ENCODE measurements around the gene FAM200B. TPM values are rescaled to one million over a fixed set of nuclear protein-coding genes. Genes with fewer than 3 reads are reported as not detected.

The FAM200B gene
- total and polyA plus RNA-seq, 2 experiments from 2014 or later = 34.4 to 88.0 TPM

DNA sequence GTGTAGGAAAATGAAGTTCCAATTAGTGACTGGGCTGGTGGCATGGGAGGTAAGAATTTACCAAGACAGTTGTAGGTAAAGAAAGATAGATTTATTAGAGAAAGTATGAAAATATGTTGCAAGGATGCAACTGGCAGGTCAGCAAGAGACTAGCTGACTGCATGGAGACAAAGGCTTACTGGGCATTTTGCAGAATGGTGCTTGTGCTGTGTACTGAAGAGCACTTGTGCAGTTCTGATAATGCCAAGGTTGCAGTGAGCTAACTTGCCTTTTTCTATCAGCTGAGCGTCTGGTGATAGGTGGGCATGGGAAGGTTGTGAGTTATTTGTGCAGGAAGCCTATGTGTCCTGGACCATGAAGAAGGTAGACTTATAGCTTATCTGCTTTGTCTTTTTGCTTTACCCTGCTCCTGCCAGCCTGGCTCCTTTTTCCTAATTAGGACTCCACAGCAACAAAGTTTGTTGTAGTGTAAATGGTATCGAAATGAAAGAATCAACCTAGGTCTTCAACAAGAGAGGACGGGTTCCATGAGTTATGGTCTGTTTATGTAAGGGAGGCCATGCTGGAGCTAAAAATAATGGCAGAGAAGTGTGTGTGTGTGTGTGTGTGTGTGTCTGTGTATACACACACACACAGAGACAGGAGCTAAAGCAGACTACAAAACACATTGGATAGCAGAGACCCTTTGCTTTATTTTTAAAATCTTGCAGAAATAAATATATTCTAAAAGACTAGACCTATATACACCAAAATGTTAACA, 36.2 kb downstream of the FAM200B start:
- no peaks in the 10 kb centered on the region for H3F3A ChIP-seq (replicated peaks; ENCODE audit: low read depth)
- Mint-ChIP-seq H3K36me3 (ENCODE audit: low read depth) (no peaks in the 10 kb centered on the region), H3K4me1 (peaks cover 8% of the 10 kb centered on the region; the same call in 2 of the 3 replicates), H3K4me3 (no peak overlapping the region), H3K27me3 (ENCODE audit: insufficient read depth, low read depth, poor library complexity) (no peaks in the 10 kb centered on the region), H3K9me3 (no peaks in the 10 kb centered on the region), H3K27ac (no peak overlapping the region)
- H3K4me2 ChIP-seq = no peak overlapping the region
- no peak overlapping the region for H3K4me3 ChIP-seq
- H3K27me3 ChIP-seq (ENCODE audit: insufficient read depth) = no peaks in the 10 kb centered on the region
- no peaks in the 10 kb centered on the region for H3K36me3 ChIP-seq (ENCODE audit: insufficient read depth)
- TF ChIP-seq ZNF114 (CRISPR knock-in tag; IDR thresholded peaks at IDR 0.05) (no peak), STAT1 (IDR thresholded peaks at IDR 0.05; ENCODE audit: unreplicated experiment) (no peak), ZNF331 (CRISPR knock-in tag; IDR thresholded peaks at IDR 0.05; ENCODE audit: low read depth) (no peak), CREB1 (CRISPR knock-in tag; IDR thresholded peaks at IDR 0.05; ENCODE audit: low read depth) (no peak), EZH2phosphoT487 (IDR thresholded peaks at IDR 0.05; ENCODE audit: unreplicated experiment) (no peak), POLR2AphosphoS5 (IDR thresholded peaks at IDR 0.05; ENCODE audit: low read depth) (no peak), NANOG (IDR thresholded peaks at IDR 0.05; ENCODE audit: borderline replicate concordance) (no peak)
- TF ChIP-seq, protein P1, sequence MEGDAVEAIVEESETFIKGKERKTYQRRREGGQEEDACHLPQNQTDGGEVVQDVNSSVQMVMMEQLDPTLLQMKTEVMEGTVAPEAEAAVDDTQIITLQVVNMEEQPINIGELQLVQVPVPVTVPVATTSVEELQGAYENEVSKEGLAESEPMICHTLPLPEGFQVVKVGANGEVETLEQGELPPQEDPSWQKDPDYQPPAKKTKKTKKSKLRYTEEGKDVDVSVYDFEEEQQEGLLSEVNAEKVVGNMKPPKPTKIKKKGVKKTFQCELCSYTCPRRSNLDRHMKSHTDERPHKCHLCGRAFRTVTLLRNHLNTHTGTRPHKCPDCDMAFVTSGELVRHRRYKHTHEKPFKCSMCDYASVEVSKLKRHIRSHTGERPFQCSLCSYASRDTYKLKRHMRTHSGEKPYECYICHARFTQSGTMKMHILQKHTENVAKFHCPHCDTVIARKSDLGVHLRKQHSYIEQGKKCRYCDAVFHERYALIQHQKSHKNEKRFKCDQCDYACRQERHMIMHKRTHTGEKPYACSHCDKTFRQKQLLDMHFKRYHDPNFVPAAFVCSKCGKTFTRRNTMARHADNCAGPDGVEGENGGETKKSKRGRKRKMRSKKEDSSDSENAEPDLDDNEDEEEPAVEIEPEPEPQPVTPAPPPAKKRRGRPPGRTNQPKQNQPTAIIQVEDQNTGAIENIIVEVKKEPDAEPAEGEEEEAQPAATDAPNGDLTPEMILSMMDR (conservative IDR thresholded peaks at IDR 0.05; ENCODE audit: low read depth in 2 of 2) = no peak
- no peak overlapping the region for H3K27ac ChIP-seq (ENCODE audit: low read depth)
- H2AFZ ChIP-seq = no peak overlapping the region
- no peak for ATAC-seq
- no peaks in the 10 kb centered on the region for H3K79me2 ChIP-seq (replicated peaks; ENCODE audit: insufficient read depth)
- no peak for DNase-seq (ENCODE audit: low spot score)
- no peaks in the 10 kb centered on the region for H3K4me1 ChIP-seq (ENCODE audit: insufficient read depth)
- H3K9me2 ChIP-seq (ENCODE audit: insufficient read depth) = no peaks in the 10 kb centered on the region
- no peaks in the 10 kb centered on the region for H4K20me1 ChIP-seq (replicated peaks; ENCODE audit: insufficient read depth)

DNA sequence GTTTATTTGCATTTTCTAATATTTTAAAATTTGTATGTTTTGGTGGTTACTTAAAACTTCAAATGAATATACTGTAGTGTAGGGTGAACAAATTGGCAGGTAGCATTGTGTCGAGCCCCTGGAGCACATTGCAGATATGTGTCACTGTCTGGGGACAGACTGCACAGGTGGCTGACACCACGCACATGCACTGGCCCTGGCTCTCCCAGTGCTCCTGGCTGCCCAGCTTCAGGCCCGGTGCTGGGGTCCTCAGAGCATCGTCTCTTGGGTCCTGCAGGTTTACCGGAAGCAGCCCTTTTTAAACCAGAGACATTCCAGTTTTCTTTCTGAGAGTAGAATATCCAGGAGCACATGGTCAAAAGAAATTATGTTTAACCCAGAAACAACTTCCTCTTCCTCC, 36.8 kb downstream of the FAM200B start:
- H3K27ac Mint-ChIP-seq = no peak overlapping the region
- Histone ChIP-seq H3F3A (replicated peaks; ENCODE audit: low read depth) (no peaks in the 10 kb centered on the region), H2AFZ (no peak overlapping the region)
- TF ChIP-seq, protein P2, sequence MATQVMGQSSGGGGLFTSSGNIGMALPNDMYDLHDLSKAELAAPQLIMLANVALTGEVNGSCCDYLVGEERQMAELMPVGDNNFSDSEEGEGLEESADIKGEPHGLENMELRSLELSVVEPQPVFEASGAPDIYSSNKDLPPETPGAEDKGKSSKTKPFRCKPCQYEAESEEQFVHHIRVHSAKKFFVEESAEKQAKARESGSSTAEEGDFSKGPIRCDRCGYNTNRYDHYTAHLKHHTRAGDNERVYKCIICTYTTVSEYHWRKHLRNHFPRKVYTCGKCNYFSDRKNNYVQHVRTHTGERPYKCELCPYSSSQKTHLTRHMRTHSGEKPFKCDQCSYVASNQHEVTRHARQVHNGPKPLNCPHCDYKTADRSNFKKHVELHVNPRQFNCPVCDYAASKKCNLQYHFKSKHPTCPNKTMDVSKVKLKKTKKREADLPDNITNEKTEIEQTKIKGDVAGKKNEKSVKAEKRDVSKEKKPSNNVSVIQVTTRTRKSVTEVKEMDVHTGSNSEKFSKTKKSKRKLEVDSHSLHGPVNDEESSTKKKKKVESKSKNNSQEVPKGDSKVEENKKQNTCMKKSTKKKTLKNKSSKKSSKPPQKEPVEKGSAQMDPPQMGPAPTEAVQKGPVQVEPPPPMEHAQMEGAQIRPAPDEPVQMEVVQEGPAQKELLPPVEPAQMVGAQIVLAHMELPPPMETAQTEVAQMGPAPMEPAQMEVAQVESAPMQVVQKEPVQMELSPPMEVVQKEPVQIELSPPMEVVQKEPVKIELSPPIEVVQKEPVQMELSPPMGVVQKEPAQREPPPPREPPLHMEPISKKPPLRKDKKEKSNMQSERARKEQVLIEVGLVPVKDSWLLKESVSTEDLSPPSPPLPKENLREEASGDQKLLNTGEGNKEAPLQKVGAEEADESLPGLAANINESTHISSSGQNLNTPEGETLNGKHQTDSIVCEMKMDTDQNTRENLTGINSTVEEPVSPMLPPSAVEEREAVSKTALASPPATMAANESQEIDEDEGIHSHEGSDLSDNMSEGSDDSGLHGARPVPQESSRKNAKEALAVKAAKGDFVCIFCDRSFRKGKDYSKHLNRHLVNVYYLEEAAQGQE (IDR thresholded peaks at IDR 0.05; ENCODE audit: unreplicated experiment) = no peak
- TF ChIP-seq ZNF114 (CRISPR knock-in tag; IDR thresholded peaks at IDR 0.05) (no peak), CREB1 (CRISPR knock-in tag; IDR thresholded peaks at IDR 0.05; ENCODE audit: low read depth) (no peak)
- TF ChIP-seq, protein P3, sequence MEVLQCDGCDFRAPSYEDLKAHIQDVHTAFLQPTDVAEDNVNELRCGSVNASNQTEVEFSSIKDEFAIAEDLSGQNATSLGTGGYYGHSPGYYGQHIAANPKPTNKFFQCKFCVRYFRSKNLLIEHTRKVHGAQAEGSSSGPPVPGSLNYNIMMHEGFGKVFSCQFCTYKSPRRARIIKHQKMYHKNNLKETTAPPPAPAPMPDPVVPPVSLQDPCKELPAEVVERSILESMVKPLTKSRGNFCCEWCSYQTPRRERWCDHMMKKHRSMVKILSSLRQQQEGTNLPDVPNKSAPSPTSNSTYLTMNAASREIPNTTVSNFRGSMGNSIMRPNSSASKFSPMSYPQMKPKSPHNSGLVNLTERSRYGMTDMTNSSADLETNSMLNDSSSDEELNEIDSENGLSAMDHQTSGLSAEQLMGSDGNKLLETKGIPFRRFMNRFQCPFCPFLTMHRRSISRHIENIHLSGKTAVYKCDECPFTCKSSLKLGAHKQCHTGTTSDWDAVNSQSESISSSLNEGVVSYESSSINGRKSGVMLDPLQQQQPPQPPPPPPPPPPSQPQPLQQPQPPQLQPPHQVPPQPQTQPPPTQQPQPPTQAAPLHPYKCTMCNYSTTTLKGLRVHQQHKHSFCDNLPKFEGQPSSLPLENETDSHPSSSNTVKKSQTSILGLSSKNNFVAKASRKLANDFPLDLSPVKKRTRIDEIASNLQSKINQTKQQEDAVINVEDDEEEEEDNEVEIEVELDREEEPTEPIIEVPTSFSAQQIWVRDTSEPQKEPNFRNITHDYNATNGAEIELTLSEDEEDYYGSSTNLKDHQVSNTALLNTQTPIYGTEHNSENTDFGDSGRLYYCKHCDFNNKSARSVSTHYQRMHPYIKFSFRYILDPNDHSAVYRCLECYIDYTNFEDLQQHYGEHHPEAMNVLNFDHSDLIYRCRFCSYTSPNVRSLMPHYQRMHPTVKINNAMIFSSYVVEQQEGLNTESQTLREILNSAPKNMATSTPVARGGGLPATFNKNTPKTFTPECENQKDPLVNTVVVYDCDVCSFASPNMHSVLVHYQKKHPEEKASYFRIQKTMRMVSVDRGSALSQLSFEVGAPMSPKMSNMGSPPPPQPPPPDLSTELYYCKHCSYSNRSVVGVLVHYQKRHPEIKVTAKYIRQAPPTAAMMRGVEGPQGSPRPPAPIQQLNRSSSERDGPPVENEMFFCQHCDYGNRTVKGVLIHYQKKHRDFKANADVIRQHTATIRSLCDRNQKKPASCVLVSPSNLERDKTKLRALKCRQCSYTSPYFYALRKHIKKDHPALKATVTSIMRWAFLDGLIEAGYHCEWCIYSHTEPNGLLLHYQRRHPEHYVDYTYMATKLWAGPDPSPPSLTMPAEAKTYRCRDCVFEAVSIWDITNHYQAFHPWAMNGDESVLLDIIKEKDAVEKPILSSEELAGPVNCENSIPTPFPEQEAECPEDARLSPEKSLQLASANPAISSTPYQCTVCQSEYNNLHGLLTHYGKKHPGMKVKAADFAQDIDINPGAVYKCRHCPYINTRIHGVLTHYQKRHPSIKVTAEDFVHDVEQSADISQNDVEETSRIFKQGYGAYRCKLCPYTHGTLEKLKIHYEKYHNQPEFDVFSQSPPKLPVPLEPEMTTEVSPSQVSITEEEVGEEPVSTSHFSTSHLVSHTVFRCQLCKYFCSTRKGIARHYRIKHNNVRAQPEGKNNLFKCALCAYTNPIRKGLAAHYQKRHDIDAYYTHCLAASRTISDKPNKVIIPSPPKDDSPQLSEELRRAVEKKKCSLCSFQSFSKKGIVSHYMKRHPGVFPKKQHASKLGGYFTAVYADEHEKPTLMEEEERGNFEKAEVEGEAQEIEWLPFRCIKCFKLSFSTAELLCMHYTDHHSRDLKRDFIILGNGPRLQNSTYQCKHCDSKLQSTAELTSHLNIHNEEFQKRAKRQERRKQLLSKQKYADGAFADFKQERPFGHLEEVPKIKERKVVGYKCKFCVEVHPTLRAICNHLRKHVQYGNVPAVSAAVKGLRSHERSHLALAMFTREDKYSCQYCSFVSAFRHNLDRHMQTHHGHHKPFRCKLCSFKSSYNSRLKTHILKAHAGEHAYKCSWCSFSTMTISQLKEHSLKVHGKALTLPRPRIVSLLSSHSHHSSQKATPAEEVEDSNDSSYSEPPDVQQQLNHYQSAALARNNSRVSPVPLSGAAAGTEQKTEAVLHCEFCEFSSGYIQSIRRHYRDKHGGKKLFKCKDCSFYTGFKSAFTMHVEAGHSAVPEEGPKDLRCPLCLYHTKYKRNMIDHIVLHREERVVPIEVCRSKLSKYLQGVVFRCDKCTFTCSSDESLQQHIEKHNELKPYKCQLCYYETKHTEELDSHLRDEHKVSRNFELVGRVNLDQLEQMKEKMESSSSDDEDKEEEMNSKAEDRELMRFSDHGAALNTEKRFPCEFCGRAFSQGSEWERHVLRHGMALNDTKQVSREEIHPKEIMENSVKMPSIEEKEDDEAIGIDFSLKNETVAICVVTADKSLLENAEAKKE (CRISPR knock-in tag; IDR thresholded peaks at IDR 0.05) = no peak

More for the DNA sequence above, 36.8 kb downstream of the FAM200B start:
- no peak for DNase-seq (ENCODE audit: low spot score)
- H3K27ac ChIP-seq (ENCODE audit: low read depth) = no peak overlapping the region
- H3K79me2 ChIP-seq (replicated peaks; ENCODE audit: insufficient read depth) = no peaks in the 10 kb centered on the region
- no peaks in the 10 kb centered on the region for H4K20me1 ChIP-seq (replicated peaks; ENCODE audit: insufficient read depth)
- Mint-ChIP-seq H3K27me3 (ENCODE audit: insufficient read depth, low read depth, poor library complexity) (no peaks in the 10 kb centered on the region), H3K36me3 (ENCODE audit: low read depth) (no peaks in the 10 kb centered on the region), H3K4me1 (peaks cover 8% of the 10 kb centered on the region; the same call in 2 of the 3 replicates), H3K4me3 (no peak overlapping the region), H3K9me3 (no peaks in the 10 kb centered on the region)
- ATAC-seq = no peak
- no peaks in the 10 kb centered on the region for H3K27me3 ChIP-seq (ENCODE audit: insufficient read depth)
- no peak overlapping the region for H3K4me2 ChIP-seq
- no peak overlapping the region for H3K4me3 ChIP-seq
- no peaks in the 10 kb centered on the region for H3K4me1 ChIP-seq (ENCODE audit: insufficient read depth)
- H3K9me2 ChIP-seq (ENCODE audit: insufficient read depth) = no peaks in the 10 kb centered on the region
- no peaks in the 10 kb centered on the region for H3K36me3 ChIP-seq (ENCODE audit: insufficient read depth)

Data from GM23338 (cell line).